GM13976 (cell line): ENCODE data around the gene CTIF.

ENCODE experiments used
- DNase-seq: peaks from one replicate; pipeline ENCODE4 v3.0.0; 2012; ENCODE audit warnings: low spot score
- CTCF ChIP-seq: IDR thresholded peaks from 2 replicates; pipeline ENCODE4 v1.5.1; 2012; ENCODE audit warnings: borderline replicate concordance, mild to moderate bottlenecking; ENCODE audit not compliant: insufficient read depth; ENCODE audit errors: extremely low read depth, missing control alignments, control extremely low read depth
- in situ Hi-C: fragments of 300-500 bp; cut with MboI; formaldehyde crosslinking; loops from one replicate; pipeline ENCODE4 v1.12.0; 2022; ENCODE audit warnings: low sequenced_read_pairs, mixed read lengths, inconsistent platforms; ENCODE audit not compliant: unreplicated experiment

Gene CTIF

GRCh38 chr18:48673853-48674721, 135.3 kb downstream of the CTIF start:
- in situ Hi-C loops: no loop called here

DNA sequence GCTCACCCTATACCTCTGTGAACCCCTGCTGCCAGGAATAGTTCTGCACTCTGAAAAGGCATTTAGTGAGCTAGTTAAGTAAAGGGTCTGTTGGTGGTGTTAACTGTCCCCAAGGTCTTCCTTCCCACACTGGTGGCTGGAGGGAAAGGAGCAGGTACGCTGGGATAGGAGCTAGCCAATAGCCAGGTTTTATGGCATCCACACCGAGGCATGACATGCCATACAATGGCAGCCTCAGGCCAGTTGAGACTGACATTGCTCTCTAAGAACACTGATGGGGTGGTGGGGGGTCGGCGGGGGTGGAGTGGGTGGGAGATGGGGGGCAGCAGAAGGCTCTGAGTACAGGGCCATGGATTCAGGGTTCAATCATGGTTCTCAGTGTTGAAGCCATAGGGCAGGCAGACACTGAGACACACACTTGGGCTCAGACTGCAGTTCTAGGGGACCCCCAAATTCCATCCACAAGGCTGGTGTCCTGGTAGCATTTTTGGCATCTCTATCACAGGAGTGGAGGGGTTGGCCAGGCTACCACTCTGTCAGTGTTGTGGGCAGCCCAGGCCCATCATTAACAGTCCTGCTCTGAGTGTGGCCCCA, 136.0 kb downstream of the CTIF start:
- in situ Hi-C loops: loop anchor here (25.0 kb wide), 2 partner anchors 762 to 1187 kb away; no protein-coding TSS in a partner anchor
- no peak for DNase-seq
- no peak for TF ChIP-seq CTCF

More at GRCh38 chr18:48673853-48674721, 135.3 kb downstream of the CTIF start:
- no peak for DNase-seq
- no peak for TF ChIP-seq CTCF

- in situ Hi-C loops: loop anchor here (25.0 kb wide), 2 partner anchors 762 to 1187 kb away; no protein-coding TSS in a partner anchor
- peak; percentile 90 for TF ChIP-seq CTCF
- DNase-seq: peak; percentile 92
Observed at GRCh38 chr18:48675352-48675761, 136.5 kb downstream of the CTIF start.

GRCh38 chr18:48675912-48676311, 137.1 kb downstream of the CTIF start:
- in situ Hi-C loops: loop anchor here (25.0 kb wide), 2 partner anchors 761 to 1186 kb away; no protein-coding TSS in a partner anchor
- no peak for DNase-seq
- no peak for TF ChIP-seq CTCF

DNA sequence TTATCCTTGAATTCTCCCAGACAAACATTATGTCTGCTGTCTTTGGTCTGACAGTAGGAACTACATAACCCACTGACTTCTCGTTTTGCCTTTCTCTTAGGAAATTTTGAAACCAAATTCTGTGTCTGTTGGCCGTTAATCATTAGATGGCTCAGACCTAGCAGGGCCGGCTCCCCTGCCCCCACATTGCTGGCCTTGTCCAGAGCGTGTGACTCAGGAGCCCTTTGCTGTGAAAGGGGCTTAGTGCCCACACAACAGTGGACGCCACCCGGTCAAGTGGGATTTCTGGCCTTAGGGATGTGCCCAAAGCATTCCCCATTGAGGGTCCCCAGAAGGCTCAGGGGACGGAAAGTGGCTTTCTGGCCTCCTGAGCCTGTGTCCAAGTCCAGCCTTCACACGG, 137.5 kb downstream of the CTIF start:
- in situ Hi-C loops: loop anchor here (25.0 kb wide), 2 partner anchors 761 to 1186 kb away; no protein-coding TSS in a partner anchor
- TF ChIP-seq CTCF: no peak
- no peak for DNase-seq

DNA sequence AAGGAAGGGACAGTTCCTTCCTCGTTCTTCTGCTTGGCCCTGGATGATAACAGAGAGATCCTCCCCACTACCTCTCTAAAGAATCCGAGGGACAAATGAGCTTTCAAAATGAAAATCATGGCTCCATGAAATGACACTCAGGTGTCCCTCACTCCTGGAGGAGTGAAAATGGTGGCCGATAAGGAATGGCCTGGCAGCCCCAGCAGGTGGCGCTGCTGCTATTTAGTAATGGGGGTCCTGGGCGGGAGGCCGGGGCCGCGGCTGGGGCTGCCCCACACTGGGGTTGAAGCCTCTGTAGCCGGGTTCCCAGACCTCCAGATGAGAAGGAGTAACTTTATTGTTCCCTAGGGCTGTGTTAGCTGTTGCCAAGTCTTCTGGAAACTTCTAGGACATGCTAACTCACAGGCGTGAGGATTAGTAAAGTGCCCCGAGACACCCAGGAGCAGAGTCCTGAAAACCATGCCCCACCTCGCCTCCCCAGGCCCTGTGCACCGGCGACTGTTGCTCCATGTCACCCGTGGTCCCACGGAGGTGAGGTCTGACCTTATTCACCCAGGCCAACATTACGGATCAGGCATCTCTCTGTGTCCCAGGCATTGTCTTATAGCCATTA, 138.0 kb downstream of the CTIF start:
- in situ Hi-C loops: loop anchor here (25.0 kb wide), 2 partner anchors 760 to 1185 kb away; no protein-coding TSS in a partner anchor

More for the DNA sequence above, 138.0 kb downstream of the CTIF start:
- peak; percentile 87 for DNase-seq
- TF ChIP-seq CTCF: peak; percentile 82
